HepG2 (cell line): ENCODE data around the gene POLR3H. TPM values are rescaled to one million over a fixed set of nuclear protein-coding genes. Genes with fewer than 3 reads are reported as not detected.
A peak's percentile ranks its signal among the peaks of the same experiment; 100 is the strongest.

Source experiments
- AGO2 ChIP-seq: fragments of 200-400 bp; formaldehyde crosslinking; optimal IDR thresholded peaks from 2 replicates; pipeline ENCODE3; 2017; ENCODE audit warnings: mild to moderate bottlenecking, low read depth, low read length, moderate library complexity
- ELF4 ChIP-seq: sonication (generic); formaldehyde crosslinking; IDR thresholded peaks from 2 replicates; pipeline ENCODE4 v1.5.0; 2020; ENCODE audit warnings: missing genetic modification reagents, mild to moderate bottlenecking, moderate library complexity, borderline replicate concordance
- LCORL ChIP-seq, 2 experiments: fragments of 450-650 bp in 1 of 2; sonication (generic) in 1 of 2; formaldehyde crosslinking in 1 of 2; IDR thresholded peaks; 2 replicates each; pipeline versions ENCODE4 v1.5.0 to v1.6.1; 2017 to 2020; ENCODE audit warnings: antibody characterized with exemption in 1 of 2, missing genetic modification reagents in 1 of 2
- POLR2A ChIP-seq, 2 experiments: IDR thresholded peaks; 2 replicates each; pipeline ENCODE4 v1.6.1; 2011; ENCODE audit warnings: low read depth in 2 of 2, low read length in 2 of 2, mild to moderate bottlenecking in 1 of 2, moderate library complexity in 1 of 2; ENCODE audit not compliant: insufficient read depth in 1 of 2
- SRSF9 ChIP-seq: fragments of 200-400 bp; formaldehyde crosslinking; IDR thresholded peaks from 2 replicates; pipeline ENCODE4 v1.6.1; 2018; ENCODE audit warnings: borderline replicate concordance, mild to moderate bottlenecking, low read depth, low read length; ENCODE audit not compliant: insufficient read depth, poor library complexity, severe bottlenecking
- ZNF552 ChIP-seq: sonication (generic); formaldehyde crosslinking; IDR thresholded peaks from 2 replicates; pipeline ENCODE4 v1.9.0; 2022; ENCODE audit warnings: missing genetic modification reagents, mild to moderate bottlenecking, borderline replicate concordance
- polyA plus RNA-seq, 8 experiments: library from polyadenylated mRNA; depleted of rRNA in 3 of 8; stranded (reverse) in 7 of 8; unstranded in 1 of 8; fragments of >200 nt; fragmentation: Illumina TruSeq in 4 of 8; extraction: Trizol in 4 of 8; gene quantifications; 2 replicates each; pipeline versions ENCODE4 v1.2.1 to v1.2.3, GENCODE V29; 2011 to 2016; ENCODE audit warnings: low read depth in 4 of 8, missing spikeins in 1 of 8, mixed read lengths in 1 of 8; ENCODE audit not compliant: insufficient read depth in 1 of 8
- total RNA-seq, 5 experiments: library from RNA; depleted of rRNA; stranded (reverse); fragments of >200 nt; fragmentation: Illumina TruSeq; extraction: Trizol; gene quantifications; 2 replicates each; pipeline ENCODE4 v1.2.3, GENCODE V29; 2016; ENCODE audit warnings: low read depth in 1 of 5
- TF ChIP-seq, protein P1 (sequence below): sonication (generic); formaldehyde crosslinking; conservative IDR thresholded peaks from 2 replicates; pipeline ENCODE4 v1.4.0; 2020; ENCODE audit warnings: mild to moderate bottlenecking, missing genetic modification reagents, moderate library complexity
- TF ChIP-seq, protein P2 (sequence below): sonication (generic); formaldehyde crosslinking; IDR thresholded peaks from 2 replicates; pipeline ENCODE4 v1.5.1; 2020; ENCODE audit warnings: mild to moderate bottlenecking, missing genetic modification reagents, moderate library complexity
- TF ChIP-seq, protein P3 (sequence below): sonication (generic); formaldehyde crosslinking; IDR thresholded peaks from one replicate; pipeline ENCODE4 v1.5.1; 2020; ENCODE audit warnings: mild to moderate bottlenecking, missing genetic modification reagents; ENCODE audit errors: not compliant biosample characterization

The POLR3H gene
- total and polyA plus RNA-seq, 2 of the 13 experiments (the other 11 are each of a cell fraction or from before 2014, with no cell fraction given), result 10.3 to 28.6 TPM

DNA sequence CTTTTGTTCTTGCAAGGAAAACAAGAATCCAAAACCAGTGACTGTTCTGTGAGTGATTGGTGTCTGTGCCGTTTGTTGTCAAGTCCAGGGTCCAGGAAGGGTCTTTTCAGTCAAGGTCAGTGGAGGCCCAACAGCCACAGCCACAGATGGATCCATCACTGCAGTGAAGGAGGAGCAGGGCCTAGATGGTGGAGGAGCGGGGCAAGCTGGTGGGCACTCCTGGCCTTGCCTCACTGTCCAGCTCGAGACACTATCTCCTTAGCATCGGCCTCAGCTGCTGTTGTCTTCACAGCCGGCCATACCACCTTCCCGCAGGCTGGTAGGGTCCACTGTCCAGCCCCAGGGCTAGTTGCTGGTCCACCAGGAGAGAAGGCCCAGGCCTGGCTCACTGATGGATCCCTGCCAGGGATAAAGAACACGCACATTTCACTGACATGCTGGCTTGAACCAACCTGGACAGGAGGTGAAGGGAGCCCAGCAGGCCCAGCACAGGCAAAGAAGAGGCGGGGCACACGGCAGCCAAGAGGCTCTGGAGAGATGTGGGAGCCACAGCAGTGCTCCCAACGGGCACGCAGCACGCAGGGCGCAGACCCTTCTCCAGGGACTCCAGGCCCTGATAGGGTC lies 15.2 kb downstream of the POLR3H start (continued):
- TF ChIP-seq, protein P1, sequence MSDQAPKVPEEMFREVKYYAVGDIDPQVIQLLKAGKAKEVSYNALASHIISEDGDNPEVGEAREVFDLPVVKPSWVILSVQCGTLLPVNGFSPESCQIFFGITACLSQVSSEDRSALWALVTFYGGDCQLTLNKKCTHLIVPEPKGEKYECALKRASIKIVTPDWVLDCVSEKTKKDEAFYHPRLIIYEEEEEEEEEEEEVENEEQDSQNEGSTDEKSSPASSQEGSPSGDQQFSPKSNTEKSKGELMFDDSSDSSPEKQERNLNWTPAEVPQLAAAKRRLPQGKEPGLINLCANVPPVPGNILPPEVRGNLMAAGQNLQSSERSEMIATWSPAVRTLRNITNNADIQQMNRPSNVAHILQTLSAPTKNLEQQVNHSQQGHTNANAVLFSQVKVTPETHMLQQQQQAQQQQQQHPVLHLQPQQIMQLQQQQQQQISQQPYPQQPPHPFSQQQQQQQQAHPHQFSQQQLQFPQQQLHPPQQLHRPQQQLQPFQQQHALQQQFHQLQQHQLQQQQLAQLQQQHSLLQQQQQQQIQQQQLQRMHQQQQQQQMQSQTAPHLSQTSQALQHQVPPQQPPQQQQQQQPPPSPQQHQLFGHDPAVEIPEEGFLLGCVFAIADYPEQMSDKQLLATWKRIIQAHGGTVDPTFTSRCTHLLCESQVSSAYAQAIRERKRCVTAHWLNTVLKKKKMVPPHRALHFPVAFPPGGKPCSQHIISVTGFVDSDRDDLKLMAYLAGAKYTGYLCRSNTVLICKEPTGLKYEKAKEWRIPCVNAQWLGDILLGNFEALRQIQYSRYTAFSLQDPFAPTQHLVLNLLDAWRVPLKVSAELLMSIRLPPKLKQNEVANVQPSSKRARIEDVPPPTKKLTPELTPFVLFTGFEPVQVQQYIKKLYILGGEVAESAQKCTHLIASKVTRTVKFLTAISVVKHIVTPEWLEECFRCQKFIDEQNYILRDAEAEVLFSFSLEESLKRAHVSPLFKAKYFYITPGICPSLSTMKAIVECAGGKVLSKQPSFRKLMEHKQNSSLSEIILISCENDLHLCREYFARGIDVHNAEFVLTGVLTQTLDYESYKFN (CRISPR knock-in tag), result peak; percentile 79
- TF ChIP-seq ZNF552 (CRISPR knock-in tag), result no peak
- TF ChIP-seq, protein P2, sequence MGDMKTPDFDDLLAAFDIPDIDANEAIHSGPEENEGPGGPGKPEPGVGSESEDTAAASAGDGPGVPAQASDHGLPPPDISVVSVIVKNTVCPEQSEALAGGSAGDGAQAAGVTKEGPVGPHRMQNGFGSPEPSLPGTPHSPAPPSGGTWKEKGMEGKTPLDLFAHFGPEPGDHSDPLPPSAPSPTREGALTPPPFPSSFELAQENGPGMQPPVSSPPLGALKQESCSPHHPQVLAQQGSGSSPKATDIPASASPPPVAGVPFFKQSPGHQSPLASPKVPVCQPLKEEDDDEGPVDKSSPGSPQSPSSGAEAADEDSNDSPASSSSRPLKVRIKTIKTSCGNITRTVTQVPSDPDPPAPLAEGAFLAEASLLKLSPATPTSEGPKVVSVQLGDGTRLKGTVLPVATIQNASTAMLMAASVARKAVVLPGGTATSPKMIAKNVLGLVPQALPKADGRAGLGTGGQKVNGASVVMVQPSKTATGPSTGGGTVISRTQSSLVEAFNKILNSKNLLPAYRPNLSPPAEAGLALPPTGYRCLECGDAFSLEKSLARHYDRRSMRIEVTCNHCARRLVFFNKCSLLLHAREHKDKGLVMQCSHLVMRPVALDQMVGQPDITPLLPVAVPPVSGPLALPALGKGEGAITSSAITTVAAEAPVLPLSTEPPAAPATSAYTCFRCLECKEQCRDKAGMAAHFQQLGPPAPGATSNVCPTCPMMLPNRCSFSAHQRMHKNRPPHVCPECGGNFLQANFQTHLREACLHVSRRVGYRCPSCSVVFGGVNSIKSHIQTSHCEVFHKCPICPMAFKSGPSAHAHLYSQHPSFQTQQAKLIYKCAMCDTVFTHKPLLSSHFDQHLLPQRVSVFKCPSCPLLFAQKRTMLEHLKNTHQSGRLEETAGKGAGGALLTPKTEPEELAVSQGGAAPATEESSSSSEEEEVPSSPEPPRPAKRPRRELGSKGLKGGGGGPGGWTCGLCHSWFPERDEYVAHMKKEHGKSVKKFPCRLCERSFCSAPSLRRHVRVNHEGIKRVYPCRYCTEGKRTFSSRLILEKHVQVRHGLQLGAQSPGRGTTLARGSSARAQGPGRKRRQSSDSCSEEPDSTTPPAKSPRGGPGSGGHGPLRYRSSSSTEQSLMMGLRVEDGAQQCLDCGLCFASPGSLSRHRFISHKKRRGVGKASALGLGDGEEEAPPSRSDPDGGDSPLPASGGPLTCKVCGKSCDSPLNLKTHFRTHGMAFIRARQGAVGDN (CRISPR knock-in tag), result peak; percentile 85
- TF ChIP-seq SRSF9, result no peak
- TF ChIP-seq POLR2A (IDR thresholded peaks at IDR 0.05; ENCODE audit: insufficient read depth in 1 of 2, low read depth in 2 of 2, low read length in 2 of 2), result peak in 1 of 2 experiments; percentile 52; a peak in 1 of 4 replicates
- TF ChIP-seq LCORL (IDR thresholded peaks at IDR 0.05), result no peak
- peak; percentile 46; the same call in 1 of the 2 replicates for TF ChIP-seq LCORL (CRISPR knock-in tag; IDR thresholded peaks at IDR 0.05)
- TF ChIP-seq AGO2, result peak; percentile 88
- TF ChIP-seq, protein P3, sequence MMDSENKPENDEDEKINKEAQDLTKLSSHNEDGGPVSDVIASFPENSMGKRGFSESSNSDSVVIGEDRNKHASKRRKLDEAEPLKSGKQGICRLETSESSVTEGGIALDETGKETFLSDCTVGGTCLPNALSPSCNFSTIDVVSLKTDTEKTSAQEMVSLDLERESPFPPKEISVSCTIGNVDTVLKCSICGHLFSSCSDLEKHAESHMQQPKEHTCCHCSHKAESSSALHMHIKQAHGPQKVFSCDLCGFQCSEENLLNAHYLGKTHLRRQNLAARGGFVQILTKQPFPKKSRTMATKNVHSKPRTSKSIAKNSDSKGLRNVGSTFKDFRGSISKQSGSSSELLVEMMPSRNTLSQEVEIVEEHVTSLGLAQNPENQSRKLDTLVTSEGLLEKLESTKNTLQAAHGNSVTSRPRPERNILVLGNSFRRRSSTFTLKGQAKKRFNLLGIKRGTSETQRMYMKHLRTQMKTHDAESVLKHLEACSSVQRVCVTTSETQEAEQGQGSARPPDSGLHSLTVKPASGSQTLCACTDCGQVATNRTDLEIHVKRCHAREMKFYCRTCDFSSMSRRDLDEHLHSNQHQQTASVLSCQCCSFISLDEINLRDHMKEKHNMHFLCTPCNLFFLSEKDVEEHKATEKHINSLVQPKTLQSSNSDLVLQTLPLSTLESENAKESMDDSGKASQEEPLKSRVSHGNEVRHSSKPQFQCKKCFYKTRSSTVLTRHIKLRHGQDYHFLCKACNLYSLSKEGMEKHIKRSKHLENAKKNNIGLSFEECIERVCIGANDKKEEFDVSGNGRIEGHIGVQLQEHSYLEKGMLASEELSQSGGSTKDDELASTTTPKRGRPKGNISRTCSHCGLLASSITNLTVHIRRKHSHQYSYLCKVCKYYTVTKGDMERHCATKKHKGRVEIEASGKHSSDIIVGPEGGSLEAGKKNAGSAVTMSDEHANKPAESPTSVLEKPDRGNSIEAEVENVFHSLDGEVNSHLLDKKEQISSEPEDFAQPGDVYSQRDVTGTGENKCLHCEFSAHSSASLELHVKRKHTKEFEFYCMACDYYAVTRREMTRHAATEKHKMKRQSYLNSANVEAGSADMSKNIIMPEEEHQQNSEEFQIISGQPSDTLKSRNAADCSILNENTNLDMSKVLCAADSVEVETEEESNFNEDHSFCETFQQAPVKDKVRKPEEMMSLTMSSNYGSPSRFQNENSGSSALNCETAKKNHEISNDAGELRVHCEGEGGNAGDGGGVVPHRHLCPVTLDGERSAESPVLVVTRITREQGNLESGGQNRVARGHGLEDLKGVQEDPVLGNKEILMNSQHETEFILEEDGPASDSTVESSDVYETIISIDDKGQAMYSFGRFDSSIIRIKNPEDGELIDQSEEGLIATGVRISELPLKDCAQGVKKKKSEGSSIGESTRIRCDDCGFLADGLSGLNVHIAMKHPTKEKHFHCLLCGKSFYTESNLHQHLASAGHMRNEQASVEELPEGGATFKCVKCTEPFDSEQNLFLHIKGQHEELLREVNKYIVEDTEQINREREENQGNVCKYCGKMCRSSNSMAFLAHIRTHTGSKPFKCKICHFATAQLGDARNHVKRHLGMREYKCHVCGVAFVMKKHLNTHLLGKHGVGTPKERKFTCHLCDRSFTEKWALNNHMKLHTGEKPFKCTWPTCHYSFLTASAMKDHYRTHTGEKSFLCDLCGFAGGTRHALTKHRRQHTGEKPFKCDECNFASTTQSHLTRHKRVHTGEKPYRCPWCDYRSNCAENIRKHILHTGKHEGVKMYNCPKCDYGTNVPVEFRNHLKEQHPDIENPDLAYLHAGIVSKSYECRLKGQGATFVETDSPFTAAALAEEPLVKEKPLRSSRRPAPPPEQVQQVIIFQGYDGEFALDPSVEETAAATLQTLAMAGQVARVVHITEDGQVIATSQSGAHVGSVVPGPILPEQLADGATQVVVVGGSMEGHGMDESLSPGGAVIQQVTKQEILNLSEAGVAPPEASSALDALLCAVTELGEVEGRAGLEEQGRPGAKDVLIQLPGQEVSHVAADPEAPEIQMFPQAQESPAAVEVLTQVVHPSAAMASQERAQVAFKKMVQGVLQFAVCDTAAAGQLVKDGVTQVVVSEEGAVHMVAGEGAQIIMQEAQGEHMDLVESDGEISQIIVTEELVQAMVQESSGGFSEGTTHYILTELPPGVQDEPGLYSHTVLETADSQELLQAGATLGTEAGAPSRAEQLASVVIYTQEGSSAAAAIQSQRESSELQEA (CRISPR knock-in tag), result no peak
- no peak for TF ChIP-seq ELF4
